C4-2B (cell line): ENCODE data around the gene SHKBP1.

Experiments used
- H3K27ac ChIP-seq: fragments of 450-650 bp; 2 replicates; pipeline ENCODE4 v1.5.1; 2017
- CTCF ChIP-seq: fragments of 450-650 bp; conservative IDR thresholded peaks from 2 replicates; pipeline ENCODE4 v1.5.1; 2017; ENCODE audit warnings: mild to moderate bottlenecking
- ZFX ChIP-seq: fragments of 450-650 bp; IDR thresholded peaks from 2 replicates; pipeline ENCODE4 v1.6.1; 2017

Gene SHKBP1

GRCh38 chr19:40582467-40582866, 5.8 kb downstream of the SHKBP1 start:
- TF ChIP-seq CTCF: no peak
- TF ChIP-seq ZFX: no peak
- H3K27ac ChIP-seq: no peak overlapping the region

GRCh38 chr19:40583283-40583682, 6.6 kb downstream of the SHKBP1 start:
- TF ChIP-seq ZFX (no peak), CTCF (no peak)
- H3K27ac ChIP-seq: no peak overlapping the region

- TF ChIP-seq CTCF (no peak; the same call in 1 of the 2 replicates), ZFX (no peak)
Measured at GRCh38 chr19:40584007-40584406, 7.3 kb downstream of the SHKBP1 start.

GRCh38 chr19:40585241-40585981, 8.7 kb downstream of the SHKBP1 start:
- TF ChIP-seq ZFX (no peak), CTCF (no peak)
- no peak overlapping the region for H3K27ac ChIP-seq

More at GRCh38 chr19:40584007-40584406, 7.3 kb downstream of the SHKBP1 start:
- no peak overlapping the region for H3K27ac ChIP-seq

- no peak for TF ChIP-seq ZFX
- TF ChIP-seq CTCF: no peak
- H3K27ac ChIP-seq: no peak overlapping the region
Measured at GRCh38 chr19:40585982-40586422, 9.3 kb downstream of the SHKBP1 start.

- TF ChIP-seq ZFX (no peak), CTCF (no peak)
- H3K27ac ChIP-seq: no peak overlapping the region
Measured at GRCh38 chr19:40586611-40587010, 9.9 kb downstream of the SHKBP1 start.

- TF ChIP-seq ZFX (no peak), CTCF (no peak)
- H3K27ac ChIP-seq: no peak overlapping the region
Measured at GRCh38 chr19:40588110-40588854, 11.6 kb downstream of the SHKBP1 start.
